HG03432 (cell line): ENCODE measurements around the gene CHI3L2.

Source experiments
- ATAC-seq: cut with Tn5 transposase; IDR thresholded peaks from one replicate; pipeline ENCODE4 v1.9.1; 2021; ENCODE audit warnings: mild to moderate bottlenecking, moderate library complexity; ENCODE audit not compliant: unreplicated experiment

The CHI3L2 gene

DNA sequence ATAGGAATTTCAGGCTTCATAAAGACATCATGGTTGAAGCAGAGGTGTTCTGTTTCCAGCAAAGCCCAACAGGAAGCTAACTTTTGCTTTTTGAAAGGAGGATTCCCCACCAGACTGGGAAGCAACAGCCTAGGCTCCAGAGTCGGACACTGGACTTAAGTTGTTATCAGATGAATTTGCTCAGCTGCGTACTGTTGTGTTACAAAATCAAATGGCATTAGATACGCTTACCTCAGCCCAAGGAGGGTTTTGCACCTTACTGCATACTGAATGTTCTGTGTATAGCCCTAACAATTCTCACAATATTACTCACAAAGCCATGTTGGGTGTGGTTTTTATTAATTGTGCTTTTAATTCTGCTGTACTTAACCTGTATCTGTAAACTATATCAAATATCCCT, 62.6 kb downstream of the CHI3L2 start:
- ATAC-seq: no peak

GRCh38 chr1:111290630-111291029, 63.1 kb downstream of the CHI3L2 start, which contains the start of gene CHIA:
TSS of gene CHIA (plus strand) at chr1:111290851. CDS start at chr1:111310468, 19,617 bp downstream.
- no peak for ATAC-seq
